HepG2 (cell line): ENCODE data around the gene BBS1. TPM values are rescaled to one million over a fixed set of nuclear protein-coding genes. Genes with fewer than 3 reads are reported as not detected.

Source experiments
- AGO2 ChIP-seq: fragments of 200-400 bp; formaldehyde crosslinking; optimal IDR thresholded peaks from 2 replicates; pipeline ENCODE3; 2017; ENCODE audit warnings: mild to moderate bottlenecking, low read depth, low read length, moderate library complexity
- ZNF383 ChIP-seq: sonication (generic); formaldehyde crosslinking; IDR thresholded peaks from 2 replicates; pipeline ENCODE4 v1.4.0; 2020; ENCODE audit warnings: missing genetic modification reagents, mild to moderate bottlenecking, borderline replicate concordance
- ZNF543 ChIP-seq: sonication (generic); formaldehyde crosslinking; IDR thresholded peaks from 2 replicates; pipeline ENCODE4 v1.4.0; 2020; ENCODE audit warnings: mild to moderate bottlenecking, missing genetic modification reagents
- polyA plus RNA-seq, 8 experiments: library from polyadenylated mRNA; depleted of rRNA in 3 of 8; stranded (reverse) in 7 of 8; unstranded in 1 of 8; fragments of >200 nt; fragmentation: Illumina TruSeq in 4 of 8; extraction: Trizol in 4 of 8; gene quantifications; 2 replicates each; pipeline versions ENCODE4 v1.2.1 to v1.2.3, GENCODE V29; 2011 to 2016; ENCODE audit warnings: low read depth in 4 of 8, missing spikeins in 1 of 8, mixed read lengths in 1 of 8; ENCODE audit not compliant: insufficient read depth in 1 of 8
- total RNA-seq, 5 experiments: library from RNA; depleted of rRNA; stranded (reverse); fragments of >200 nt; fragmentation: Illumina TruSeq; extraction: Trizol; gene quantifications; 2 replicates each; pipeline ENCODE4 v1.2.3, GENCODE V29; 2016; ENCODE audit warnings: low read depth in 1 of 5
- TF ChIP-seq, protein P1 (sequence below): sonication (generic); formaldehyde crosslinking; conservative IDR thresholded peaks from 2 replicates; pipeline ENCODE4 v1.8.0; 2022; ENCODE audit warnings: mild to moderate bottlenecking, moderate library complexity, missing genetic modification reagents
- TF ChIP-seq, protein P2 (sequence below): IDR thresholded peaks from 2 replicates; pipeline ENCODE4 v1.6.1; 2016; ENCODE audit warnings: low read depth, control low read depth
- TF ChIP-seq, protein P3 (sequence below): sonication (generic); formaldehyde crosslinking; IDR thresholded peaks from one replicate; pipeline ENCODE4 v1.5.1; 2020; ENCODE audit warnings: mild to moderate bottlenecking, missing genetic modification reagents; ENCODE audit errors: not compliant biosample characterization

BBS1 gene
- total and polyA plus RNA-seq, 2 of the 13 experiments (the other 11 are each of a cell fraction or from before 2014, with no cell fraction given), result 11.7 to 14.1 TPM

DNA sequence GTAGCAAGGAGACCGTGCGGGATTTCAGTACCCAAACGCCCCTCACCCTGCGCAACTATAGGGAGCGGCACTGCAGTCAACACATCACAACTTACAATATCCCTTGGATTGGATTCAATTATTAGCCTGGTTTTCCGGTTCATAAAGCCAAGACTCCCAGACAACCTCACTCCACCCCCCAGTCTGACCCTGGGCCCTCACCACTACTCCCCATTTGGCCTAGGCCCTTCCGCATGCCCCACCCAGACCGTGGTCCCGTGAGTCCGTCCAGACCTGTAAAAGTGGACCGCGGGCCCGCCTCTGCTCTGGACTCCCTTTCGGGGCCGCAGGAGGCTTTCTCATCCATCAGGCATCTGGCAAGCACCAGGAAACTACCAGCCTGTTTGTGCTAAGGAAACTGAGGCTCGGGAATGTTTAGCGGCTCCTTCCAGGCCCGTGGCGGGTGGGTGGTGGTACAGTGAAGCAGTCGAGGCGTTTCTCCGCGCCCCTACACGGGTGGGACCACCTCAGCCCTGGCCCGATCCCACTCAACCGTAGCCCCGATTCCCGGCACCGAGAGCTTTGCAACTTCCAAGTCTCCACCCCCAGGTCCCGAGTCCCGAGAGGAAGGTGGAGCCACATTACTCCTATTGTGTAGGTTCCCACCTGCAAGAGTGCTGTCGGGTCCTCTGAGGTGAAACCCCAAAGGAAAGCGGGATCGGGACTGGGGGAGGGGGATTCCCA, 30.9 kb upstream of the BBS1 start (continued):
- TF ChIP-seq ZNF383 (CRISPR knock-in tag) (no peak), AGO2 (peak; percentile 73), ZNF543 (0 out of 2 replicates have a peak, but pooled peaks have one; percentile 2)
- TF ChIP-seq, protein P1, sequence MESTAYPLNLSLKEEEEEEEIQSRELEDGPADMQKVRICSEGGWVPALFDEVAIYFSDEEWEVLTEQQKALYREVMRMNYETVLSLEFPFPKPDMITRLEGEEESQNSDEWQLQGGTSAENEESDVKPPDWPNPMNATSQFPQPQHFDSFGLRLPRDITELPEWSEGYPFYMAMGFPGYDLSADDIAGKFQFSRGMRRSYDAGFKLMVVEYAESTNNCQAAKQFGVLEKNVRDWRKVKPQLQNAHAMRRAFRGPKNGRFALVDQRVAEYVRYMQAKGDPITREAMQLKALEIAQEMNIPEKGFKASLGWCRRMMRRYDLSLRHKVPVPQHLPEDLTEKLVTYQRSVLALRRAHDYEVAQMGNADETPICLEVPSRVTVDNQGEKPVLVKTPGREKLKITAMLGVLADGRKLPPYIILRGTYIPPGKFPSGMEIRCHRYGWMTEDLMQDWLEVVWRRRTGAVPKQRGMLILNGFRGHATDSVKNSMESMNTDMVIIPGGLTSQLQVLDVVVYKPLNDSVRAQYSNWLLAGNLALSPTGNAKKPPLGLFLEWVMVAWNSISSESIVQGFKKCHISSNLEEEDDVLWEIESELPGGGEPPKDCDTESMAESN (CRISPR knock-in tag), result no peak
- TF ChIP-seq, protein P2, sequence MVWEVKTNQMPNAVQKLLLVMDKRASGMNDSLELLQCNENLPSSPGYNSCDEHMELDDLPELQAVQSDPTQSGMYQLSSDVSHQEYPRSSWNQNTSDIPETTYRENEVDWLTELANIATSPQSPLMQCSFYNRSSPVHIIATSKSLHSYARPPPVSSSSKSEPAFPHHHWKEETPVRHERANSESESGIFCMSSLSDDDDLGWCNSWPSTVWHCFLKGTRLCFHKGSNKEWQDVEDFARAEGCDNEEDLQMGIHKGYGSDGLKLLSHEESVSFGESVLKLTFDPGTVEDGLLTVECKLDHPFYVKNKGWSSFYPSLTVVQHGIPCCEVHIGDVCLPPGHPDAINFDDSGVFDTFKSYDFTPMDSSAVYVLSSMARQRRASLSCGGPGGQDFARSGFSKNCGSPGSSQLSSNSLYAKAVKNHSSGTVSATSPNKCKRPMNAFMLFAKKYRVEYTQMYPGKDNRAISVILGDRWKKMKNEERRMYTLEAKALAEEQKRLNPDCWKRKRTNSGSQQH, result no peak
- TF ChIP-seq, protein P3, sequence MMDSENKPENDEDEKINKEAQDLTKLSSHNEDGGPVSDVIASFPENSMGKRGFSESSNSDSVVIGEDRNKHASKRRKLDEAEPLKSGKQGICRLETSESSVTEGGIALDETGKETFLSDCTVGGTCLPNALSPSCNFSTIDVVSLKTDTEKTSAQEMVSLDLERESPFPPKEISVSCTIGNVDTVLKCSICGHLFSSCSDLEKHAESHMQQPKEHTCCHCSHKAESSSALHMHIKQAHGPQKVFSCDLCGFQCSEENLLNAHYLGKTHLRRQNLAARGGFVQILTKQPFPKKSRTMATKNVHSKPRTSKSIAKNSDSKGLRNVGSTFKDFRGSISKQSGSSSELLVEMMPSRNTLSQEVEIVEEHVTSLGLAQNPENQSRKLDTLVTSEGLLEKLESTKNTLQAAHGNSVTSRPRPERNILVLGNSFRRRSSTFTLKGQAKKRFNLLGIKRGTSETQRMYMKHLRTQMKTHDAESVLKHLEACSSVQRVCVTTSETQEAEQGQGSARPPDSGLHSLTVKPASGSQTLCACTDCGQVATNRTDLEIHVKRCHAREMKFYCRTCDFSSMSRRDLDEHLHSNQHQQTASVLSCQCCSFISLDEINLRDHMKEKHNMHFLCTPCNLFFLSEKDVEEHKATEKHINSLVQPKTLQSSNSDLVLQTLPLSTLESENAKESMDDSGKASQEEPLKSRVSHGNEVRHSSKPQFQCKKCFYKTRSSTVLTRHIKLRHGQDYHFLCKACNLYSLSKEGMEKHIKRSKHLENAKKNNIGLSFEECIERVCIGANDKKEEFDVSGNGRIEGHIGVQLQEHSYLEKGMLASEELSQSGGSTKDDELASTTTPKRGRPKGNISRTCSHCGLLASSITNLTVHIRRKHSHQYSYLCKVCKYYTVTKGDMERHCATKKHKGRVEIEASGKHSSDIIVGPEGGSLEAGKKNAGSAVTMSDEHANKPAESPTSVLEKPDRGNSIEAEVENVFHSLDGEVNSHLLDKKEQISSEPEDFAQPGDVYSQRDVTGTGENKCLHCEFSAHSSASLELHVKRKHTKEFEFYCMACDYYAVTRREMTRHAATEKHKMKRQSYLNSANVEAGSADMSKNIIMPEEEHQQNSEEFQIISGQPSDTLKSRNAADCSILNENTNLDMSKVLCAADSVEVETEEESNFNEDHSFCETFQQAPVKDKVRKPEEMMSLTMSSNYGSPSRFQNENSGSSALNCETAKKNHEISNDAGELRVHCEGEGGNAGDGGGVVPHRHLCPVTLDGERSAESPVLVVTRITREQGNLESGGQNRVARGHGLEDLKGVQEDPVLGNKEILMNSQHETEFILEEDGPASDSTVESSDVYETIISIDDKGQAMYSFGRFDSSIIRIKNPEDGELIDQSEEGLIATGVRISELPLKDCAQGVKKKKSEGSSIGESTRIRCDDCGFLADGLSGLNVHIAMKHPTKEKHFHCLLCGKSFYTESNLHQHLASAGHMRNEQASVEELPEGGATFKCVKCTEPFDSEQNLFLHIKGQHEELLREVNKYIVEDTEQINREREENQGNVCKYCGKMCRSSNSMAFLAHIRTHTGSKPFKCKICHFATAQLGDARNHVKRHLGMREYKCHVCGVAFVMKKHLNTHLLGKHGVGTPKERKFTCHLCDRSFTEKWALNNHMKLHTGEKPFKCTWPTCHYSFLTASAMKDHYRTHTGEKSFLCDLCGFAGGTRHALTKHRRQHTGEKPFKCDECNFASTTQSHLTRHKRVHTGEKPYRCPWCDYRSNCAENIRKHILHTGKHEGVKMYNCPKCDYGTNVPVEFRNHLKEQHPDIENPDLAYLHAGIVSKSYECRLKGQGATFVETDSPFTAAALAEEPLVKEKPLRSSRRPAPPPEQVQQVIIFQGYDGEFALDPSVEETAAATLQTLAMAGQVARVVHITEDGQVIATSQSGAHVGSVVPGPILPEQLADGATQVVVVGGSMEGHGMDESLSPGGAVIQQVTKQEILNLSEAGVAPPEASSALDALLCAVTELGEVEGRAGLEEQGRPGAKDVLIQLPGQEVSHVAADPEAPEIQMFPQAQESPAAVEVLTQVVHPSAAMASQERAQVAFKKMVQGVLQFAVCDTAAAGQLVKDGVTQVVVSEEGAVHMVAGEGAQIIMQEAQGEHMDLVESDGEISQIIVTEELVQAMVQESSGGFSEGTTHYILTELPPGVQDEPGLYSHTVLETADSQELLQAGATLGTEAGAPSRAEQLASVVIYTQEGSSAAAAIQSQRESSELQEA, result peak; percentile 27
